GM10847 (cell line): ENCODE data around the gene GPR84.

Source experiments
- POLR2A ChIP-seq: IDR thresholded peaks from 2 replicates; pipeline ENCODE4 v1.6.1; 2011; ENCODE audit not compliant: insufficient read length; ENCODE audit errors: extremely low read depth

The GPR84 gene

GRCh38 chr12:54371328-54372112 is 7.2 kb upstream of the GPR84 start:
- no peak for TF ChIP-seq POLR2A

GRCh38 chr12:54370171-54370730 is 6.0 kb upstream of the GPR84 start:
- TF ChIP-seq POLR2A: no peak

- TF ChIP-seq POLR2A: no peak
These were observed 5.4 kb upstream of the GPR84 start for GRCh38 chr12:54369597-54370131.

GRCh38 chr12:54368709-54369596 is 4.7 kb upstream of the GPR84 start:
- no peak for TF ChIP-seq POLR2A

GRCh38 chr12:54368025-54368708 is 3.9 kb upstream of the GPR84 start:
- TF ChIP-seq POLR2A: no peak

- TF ChIP-seq POLR2A: no peak
These were observed 668 bp downstream of the GPR84 start for GRCh38 chr12:54363618-54364017.

GRCh38 chr12:54363047-54363446 is 1.2 kb downstream of the GPR84 start:
- TF ChIP-seq POLR2A: no peak

GRCh38 chr12:54360717-54361456 is 3.4 kb downstream of the GPR84 start:
- TF ChIP-seq POLR2A: no peak

GRCh38 chr12:54359762-54360351 is 4.4 kb downstream of the GPR84 start:
- no peak for TF ChIP-seq POLR2A

- TF ChIP-seq POLR2A: no peak
These were observed 5.1 kb downstream of the GPR84 start for GRCh38 chr12:54358945-54359761.

- TF ChIP-seq POLR2A: no peak
These were observed 5.9 kb downstream of the GPR84 start for GRCh38 chr12:54358191-54358944.

GRCh38 chr12:54357506-54358190 is 6.6 kb downstream of the GPR84 start:
- no peak for TF ChIP-seq POLR2A
